WTC11 (cell line): ENCODE data around the gene TMSB15C.

Experiments used
- CTCF ChIP-seq: fragments of 200-600 bp; IDR thresholded peaks from 2 replicates; pipeline ENCODE4 v1.8.0; 2022; ENCODE audit warnings: antibody characterized with exemption
- ZNF423 ChIP-seq: fragments of 250-450 bp; sonication (Bioruptor Pico); IDR thresholded peaks from 2 replicates; pipeline ENCODE4 v2.1.2; 2022; ENCODE audit warnings: mild to moderate bottlenecking, moderate library complexity

DNA sequence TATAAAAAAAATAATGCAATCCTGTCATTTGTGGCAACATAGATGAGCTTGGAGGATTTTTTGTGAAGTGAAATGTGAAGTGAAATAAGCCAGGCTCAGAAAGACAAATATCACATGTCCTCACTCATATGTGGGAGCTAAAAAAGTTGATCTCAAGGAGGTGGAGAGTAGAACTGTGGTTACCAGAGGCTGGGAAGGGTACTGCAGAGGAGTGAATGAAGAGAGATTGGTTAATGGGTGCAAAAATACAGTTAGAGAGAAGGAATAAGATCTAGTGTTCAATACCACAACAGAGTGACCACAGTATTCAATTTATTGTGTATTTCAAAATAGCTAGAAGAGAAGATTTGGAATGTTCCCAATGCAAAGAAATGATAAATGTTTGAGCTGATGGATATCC lies 22.9 kb upstream of the TMSB15C start:
- TF ChIP-seq CTCF = no peak
- TF ChIP-seq ZNF423 (CRISPR knock-in tag) = no peak
